Skeletal muscle tissue (tissue), 4 donors: ENCODE data around the gene ZC3H10. TPM values are rescaled to one million over a fixed set of nuclear protein-coding genes. Genes with fewer than 3 reads are reported as not detected.
A peak's percentile ranks its signal among the peaks of the same experiment; 100 is the strongest.
"Not testable (repeated sequence)": the region's sequence is repeated elsewhere in the genome, so short reads cannot be mapped to it uniquely, and the experiment has no call there.

Experiments used
- H3K27ac ChIP-seq: one replicate; pipeline ENCODE4 v1.7.0; 2013; ENCODE audit warnings: mild to moderate bottlenecking, low read depth, low read length, inconsistent platforms
- H3K27me3 ChIP-seq, 3 donors: one replicate each; pipeline ENCODE4 v1.7.0; 2013; ENCODE audit warnings: low read length in 3 of 3; ENCODE audit not compliant: control insufficient read depth in 3 of 3, insufficient read depth in 3 of 3
- H3K36me3 ChIP-seq, 3 donors: one replicate each; pipeline ENCODE4 v1.7.0; 2013; ENCODE audit warnings: low read length in 3 of 3; ENCODE audit not compliant: control insufficient read depth in 3 of 3, insufficient read depth in 3 of 3
- H3K4me1 ChIP-seq, 3 donors: one replicate each; pipeline ENCODE4 v1.7.0; 2013; ENCODE audit warnings: low read length in 3 of 3, mild to moderate bottlenecking in 3 of 3; ENCODE audit not compliant: control insufficient read depth in 3 of 3, insufficient read depth in 3 of 3
- H3K4me3 ChIP-seq, 3 donors: one replicate each; pipeline ENCODE4 v1.7.0; 2013; ENCODE audit warnings: low read length in 3 of 3
- H3K9ac ChIP-seq, 3 donors: one replicate each; pipeline ENCODE4 v1.7.0; 2013; ENCODE audit warnings: low read length in 3 of 3, mild to moderate bottlenecking in 3 of 3, moderate library complexity in 2 of 3, low read depth in 1 of 3
- H3K9me3 ChIP-seq, 3 donors: one replicate each; pipeline ENCODE4 v1.7.0; 2013; ENCODE audit warnings: low read length in 3 of 3; ENCODE audit not compliant: control insufficient read depth in 3 of 3
- total RNA-seq: library from RNA; depleted of rRNA; stranded (reverse); fragments of >200 nt; gene quantifications from one replicate; pipeline ENCODE4 v1.2.3, GENCODE V29; 2014
- donor health status: Osteomylitis.

ZC3H10 gene
- total RNA-seq, 1 donor from 2014 or later, result 5.7 TPM

DNA sequence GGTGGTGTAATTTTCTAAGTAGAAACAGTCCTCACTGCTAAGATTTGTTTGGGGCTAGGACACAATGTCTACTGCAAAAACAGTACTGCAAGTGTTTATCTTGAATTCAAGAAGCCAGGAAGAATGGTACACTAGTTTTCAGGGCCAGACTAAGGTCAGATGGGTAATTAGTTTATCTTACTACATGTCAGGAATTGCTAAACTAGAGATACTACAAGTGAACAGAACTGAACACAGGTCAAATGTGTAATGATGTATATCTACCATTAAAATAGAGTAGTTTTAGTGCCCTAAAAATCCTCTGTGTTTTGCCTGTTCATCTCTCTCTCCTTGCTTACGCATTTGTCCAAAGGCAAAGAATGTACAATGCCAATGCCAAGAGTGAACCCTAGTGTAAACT lies 4.0 kb upstream of the ZC3H10 start:
- H3K27ac ChIP-seq, result no peak overlapping the region
- H3K9ac ChIP-seq, result no peak overlapping the region
- no peaks in the 10 kb centered on the region for H3K27me3 ChIP-seq
- peaks cover 28 to 49% (median 43%) of the 10 kb centered on the region in 3 donors for H3K36me3 ChIP-seq
- no peaks in the 10 kb centered on the region for H3K9me3 ChIP-seq
- H3K4me1 ChIP-seq, result peaks cover 10 to 18% (median 16%) of the 10 kb centered on the region in 3 donors
- H3K4me3 ChIP-seq, result no peak overlapping the region

DNA sequence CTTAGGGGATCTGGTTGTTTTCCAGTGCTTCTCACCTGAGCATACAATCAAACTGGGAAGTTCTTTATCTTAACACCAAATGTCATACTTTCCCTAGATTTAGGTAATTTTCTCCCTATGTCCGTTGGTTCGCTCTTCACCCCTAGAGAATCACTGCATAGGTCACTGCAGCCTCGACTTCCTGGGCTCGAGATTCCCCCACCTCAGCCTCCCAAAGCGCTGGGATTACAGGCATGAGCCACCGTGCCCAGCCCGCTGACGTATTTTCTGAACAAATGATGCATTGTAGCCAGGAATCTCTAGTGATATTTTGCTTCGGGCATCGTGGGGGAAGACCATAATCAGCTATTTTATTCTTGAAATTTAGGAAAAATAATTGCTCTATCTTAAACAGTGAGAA lies 2.7 kb upstream of the ZC3H10 start:
- Histone ChIP-seq H3K4me3 (peak overlapping the region; percentile 89 to 94 (median 94)), H3K27ac (peak overlapping the region; percentile 94), H3K9ac (peak overlapping the region; percentile 95 to 97 (median 97))

DNA sequence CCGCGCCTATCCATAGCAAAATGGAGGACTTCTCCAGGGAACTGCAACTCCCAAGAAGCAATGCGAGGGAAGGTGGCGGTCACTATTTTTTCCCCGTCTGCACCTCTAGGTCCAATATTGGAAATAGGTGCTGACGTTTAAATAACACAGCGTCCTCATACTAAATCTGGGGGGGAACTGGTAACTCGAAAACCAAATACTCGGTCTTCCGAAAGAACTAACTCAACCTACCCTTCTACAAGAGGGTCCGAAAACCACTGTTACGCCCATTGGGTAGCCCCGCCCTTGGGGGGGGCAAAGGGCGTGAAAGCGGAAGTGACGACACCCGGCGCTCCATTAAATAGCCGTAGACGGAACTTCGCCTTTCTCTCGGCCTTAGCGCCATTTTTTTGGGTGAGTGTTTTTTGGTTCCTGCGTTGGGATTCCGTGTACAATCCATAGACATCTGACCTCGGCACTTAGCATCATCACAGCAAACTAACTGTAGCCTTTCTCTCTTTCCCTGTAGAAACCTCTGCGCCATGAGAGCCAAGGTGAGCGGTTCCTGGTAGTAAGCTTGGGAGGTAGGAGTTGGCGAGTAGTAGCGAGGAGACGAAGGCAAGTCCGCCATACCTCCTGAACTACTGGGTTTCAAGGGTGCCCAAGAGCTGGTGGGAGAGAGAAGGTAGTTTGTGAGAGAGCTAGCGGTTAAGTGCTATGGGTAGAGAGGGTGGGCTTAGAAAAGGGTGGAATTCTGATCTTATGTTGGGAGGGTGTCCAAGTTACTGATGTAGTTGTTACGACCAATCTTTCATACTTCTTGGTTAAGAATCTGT lies 1.6 kb upstream of the ZC3H10 start, which contains the start of gene RPL41:
TSS of gene RPL41 (plus strand) at position 367 of the 815 bp plus-strand sequence.
- Histone ChIP-seq H3K9ac (peak within 1 kb of the TSS; percentile 95 to 97 (median 97)), H3K36me3 (peaks cover 14 to 34% (median 28%) of the 10 kb centered on the region in 3 donors), H3K9me3 (no peaks in the 10 kb centered on the region), H3K27ac (peak within 1 kb of the TSS; percentile 94), H3K4me1 (peaks cover 32 to 42% (median 40%) of the 10 kb centered on the region in 3 donors), H3K27me3 (no peaks in the 10 kb centered on the region), H3K4me3 (peak within 1 kb of the TSS; percentile 89 to 94 (median 94))

More for the DNA sequence above, 2.7 kb upstream of the ZC3H10 start:
- Histone ChIP-seq H3K36me3 (peaks cover 18 to 36% (median 33%) of the 10 kb centered on the region in 3 donors), H3K27me3 (no peaks in the 10 kb centered on the region), H3K9me3 (no peaks in the 10 kb centered on the region), H3K4me1 (peaks cover 20 to 30% (median 29%) of the 10 kb centered on the region in 3 donors)

- not testable (repeated sequence) for H3K9me3 ChIP-seq, H3K27me3 ChIP-seq
- peak overlapping the region; percentile 95 to 97 (median 97) for H3K9ac ChIP-seq
- peak overlapping the region; percentile 94 for H3K27ac ChIP-seq
- peak overlapping the region; percentile 94 to 97 (median 94) for H3K4me3 ChIP-seq
- peaks cover 39 to 49% (median 47%) of the 10 kb centered on the region in 3 donors for H3K4me1 ChIP-seq
- H3K36me3 ChIP-seq, result peaks cover 15 to 34% (median 29%) of the 10 kb centered on the region in 3 donors
These were observed 872 bp upstream of the ZC3H10 start for GRCh38 chr12:56117082-56117706.

GRCh38 chr12:56118688-56119357 lies 757 bp downstream of the ZC3H10 start:
- H3K27ac ChIP-seq, result peak overlapping the region; percentile 94
- H3K9ac ChIP-seq, result peak overlapping the region; percentile 80 to 95 (median 94)
- H3K9me3 ChIP-seq, result no peaks in the 10 kb centered on the region
- peaks cover 11 to 20% (median 15%) of the 10 kb centered on the region in 3 donors for H3K36me3 ChIP-seq
- H3K27me3 ChIP-seq, result no peaks in the 10 kb centered on the region
- H3K4me1 ChIP-seq, result peaks cover 52 to 65% (median 63%) of the 10 kb centered on the region in 3 donors
- H3K4me3 ChIP-seq, result peak overlapping the region; percentile 82 to 97 (median 96)

- H3K27me3 ChIP-seq, result no peaks in the 10 kb centered on the region
- H3K4me3 ChIP-seq, result peak overlapping the region; percentile 82 to 97 (median 96)
- peak overlapping the region; percentile 94 for H3K27ac ChIP-seq
- H3K9ac ChIP-seq, result peak overlapping the region; percentile 80 to 95 (median 94)
- H3K9me3 ChIP-seq, result no peaks in the 10 kb centered on the region
- H3K36me3 ChIP-seq, result peaks cover 11 to 15% (median 14%) of the 10 kb centered on the region in 3 donors
- H3K4me1 ChIP-seq, result peaks cover 57 to 71% (median 68%) of the 10 kb centered on the region in 3 donors
These were observed 1.3 kb downstream of the ZC3H10 start for GRCh38 chr12:56119361-56119796.

- H3K4me1 ChIP-seq, result peaks cover 63 to 77% (median 75%) of the 10 kb centered on the region in 3 donors
- peaks cover 11 to 15% (median 14%) of the 10 kb centered on the region in 3 donors for H3K36me3 ChIP-seq
- H3K9ac ChIP-seq, result peak overlapping the region in 2 of 3 donors; percentile 75 to 95
- no peaks in the 10 kb centered on the region for H3K9me3 ChIP-seq
- no peaks in the 10 kb centered on the region for H3K27me3 ChIP-seq
- H3K4me3 ChIP-seq, result peak overlapping the region; percentile 25 to 56 (median 53)
- peak overlapping the region; percentile 94 for H3K27ac ChIP-seq
These were observed 2.2 kb downstream of the ZC3H10 start for GRCh38 chr12:56120158-56120846.

- Histone ChIP-seq H3K4me1 (peaks cover 74 to 86% (median 83%) of the 10 kb centered on the region in 3 donors), H3K9me3 (no peaks in the 10 kb centered on the region), H3K9ac (peak overlapping the region; percentile 13 to 75 (median 65)), H3K27me3 (no peaks in the 10 kb centered on the region), H3K36me3 (peaks cover 11 to 15% (median 14%) of the 10 kb centered on the region in 3 donors), H3K27ac (peak overlapping the region; percentile 94), H3K4me3 (peak overlapping the region in 2 of 3 donors; percentile 53 to 56)
These were observed 3.3 kb downstream of the ZC3H10 start for GRCh38 chr12:56121204-56121870.
